Body of pancreas (tissue), 4 donors: ENCODE results near the gene RGS10.

Source experiments
- CTCF ChIP-seq, 7 experiments: fragments of 450-650 bp in 4 of 7; fragments of 200-600 bp in 3 of 7; sonication (generic) in 3 of 7; IDR thresholded peaks; one replicate each; pipeline ENCODE4 v1.5.1; 2016 to 2019; ENCODE audit warnings: antibody characterized with exemption in 7 of 7
- POLR2A ChIP-seq, 3 donors: fragments of 450-650 bp; IDR thresholded peaks; one replicate each; pipeline ENCODE4 v1.6.1; 2016; ENCODE audit warnings: antibody characterized with exemption in 3 of 3, mild to moderate bottlenecking in 2 of 3

- TF ChIP-seq CTCF (IDR thresholded peaks at IDR 0.05): no peak
- no peak for TF ChIP-seq POLR2A (IDR thresholded peaks at IDR 0.05)
Measured at GRCh38 chr10:119496273-119496672, 46.2 kb downstream of the RGS10 start.
